ENCODE measurements around the gene ZFP92.
A peak's percentile ranks its signal among the peaks of the same experiment; 100 is the strongest.
"Not testable (repeated sequence)": the region's sequence is repeated elsewhere in the genome, so short reads cannot be mapped to it uniquely, and the experiment has no call there.

Gene ZFP92

DNA sequence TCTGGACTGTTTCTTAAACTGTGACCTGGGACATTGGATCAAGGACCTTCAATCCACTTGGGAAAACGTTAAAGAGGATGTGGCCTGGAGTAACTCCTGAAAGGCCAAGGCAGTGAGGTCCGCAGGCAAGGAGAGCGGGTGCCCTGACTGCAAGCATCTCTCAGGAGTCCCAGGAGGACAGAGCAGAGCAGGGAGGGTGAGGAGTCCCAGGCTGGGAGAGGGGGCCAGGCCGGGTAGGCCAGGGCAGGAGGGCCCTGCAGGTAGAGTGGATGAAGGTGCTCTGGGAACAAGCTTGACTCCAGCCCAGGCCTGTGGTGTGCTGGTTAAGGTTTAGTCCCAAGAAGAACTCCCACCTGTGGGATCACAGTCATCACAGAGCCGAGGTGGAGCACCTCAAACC is 23.9 kb upstream of the ZFP92 start:
- DNase-seq = no peak

GRCh38 chrX:153387987-153388721 is 23.1 kb upstream of the ZFP92 start:
- DNase-seq = no peak

- no peak for DNase-seq
Observed at GRCh38 chrX:153388722-153389459, 22.4 kb upstream of the ZFP92 start.

GRCh38 chrX:153389460-153389768 is 21.9 kb upstream of the ZFP92 start:
- not testable (repeated sequence) for DNase-seq

- no peak for DNase-seq
Observed at GRCh38 chrX:153392642-153393321, 18.5 kb upstream of the ZFP92 start.

DNA sequence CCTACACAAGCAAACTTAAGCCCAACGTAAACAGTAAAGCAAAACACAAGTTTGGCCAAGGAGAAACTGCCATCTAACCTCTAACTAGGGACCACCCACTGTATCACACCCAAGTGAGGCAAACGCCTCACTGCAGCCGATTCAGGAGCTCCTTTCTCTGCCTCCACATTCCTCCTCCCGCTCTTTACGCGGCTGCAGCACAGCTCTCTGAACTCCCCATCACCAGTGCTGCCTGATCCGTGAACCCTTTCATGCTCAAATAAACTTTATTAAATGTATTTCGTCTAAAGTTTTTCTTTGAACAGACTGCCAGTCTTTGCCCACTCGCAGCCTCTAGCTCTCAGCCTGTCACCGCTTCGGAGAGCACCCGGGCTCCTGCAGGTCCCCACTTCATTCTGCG is 16.7 kb upstream of the ZFP92 start:
- DNase-seq = no peak

GRCh38 chrX:153395613-153396319 is 15.5 kb upstream of the ZFP92 start:
- no peak for DNase-seq

DNA sequence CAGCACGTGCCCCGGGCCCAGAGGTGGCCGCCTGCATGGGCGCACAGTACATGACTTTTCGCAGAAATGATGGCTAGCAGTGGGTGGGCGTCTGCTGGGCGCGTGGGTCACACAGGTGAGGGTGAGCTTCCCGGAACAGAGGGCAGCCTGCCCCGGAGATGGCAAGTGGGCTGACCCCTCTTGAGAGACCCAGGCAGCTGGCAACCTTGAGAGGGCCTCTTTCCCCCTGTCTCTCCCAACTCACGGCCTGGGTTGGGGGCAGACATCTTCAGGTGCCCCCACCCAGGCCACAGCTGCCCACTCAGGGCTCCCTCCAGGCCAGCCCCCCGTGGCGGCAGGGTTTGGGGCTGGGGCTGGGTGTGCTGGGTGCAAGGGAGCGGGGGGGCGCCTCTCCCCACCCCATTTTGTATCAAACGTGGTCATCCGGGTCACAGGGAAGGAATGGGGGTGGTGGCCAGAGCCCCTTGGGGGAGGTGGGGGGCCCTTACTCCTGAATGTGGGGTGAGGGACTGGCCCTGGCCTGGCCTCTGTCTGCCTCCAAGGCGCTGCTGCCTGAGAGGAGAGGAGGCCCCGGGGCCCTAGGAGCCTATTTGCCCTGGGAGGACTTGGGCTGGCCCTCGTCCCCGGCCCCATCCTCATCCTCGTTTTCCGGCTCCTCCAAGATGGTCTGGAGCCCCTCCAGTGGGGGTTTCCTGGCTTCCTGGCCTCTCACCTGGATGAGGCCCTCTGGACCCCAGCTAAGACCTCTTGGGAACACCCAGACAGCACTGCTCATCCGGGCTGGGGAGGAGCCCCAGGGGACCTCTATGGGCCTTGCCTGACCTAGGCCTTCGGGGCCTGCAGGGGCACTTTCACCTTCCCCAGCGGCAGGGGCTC is 14.7 kb upstream of the ZFP92 start:
- DNase-seq = no peak

DNA sequence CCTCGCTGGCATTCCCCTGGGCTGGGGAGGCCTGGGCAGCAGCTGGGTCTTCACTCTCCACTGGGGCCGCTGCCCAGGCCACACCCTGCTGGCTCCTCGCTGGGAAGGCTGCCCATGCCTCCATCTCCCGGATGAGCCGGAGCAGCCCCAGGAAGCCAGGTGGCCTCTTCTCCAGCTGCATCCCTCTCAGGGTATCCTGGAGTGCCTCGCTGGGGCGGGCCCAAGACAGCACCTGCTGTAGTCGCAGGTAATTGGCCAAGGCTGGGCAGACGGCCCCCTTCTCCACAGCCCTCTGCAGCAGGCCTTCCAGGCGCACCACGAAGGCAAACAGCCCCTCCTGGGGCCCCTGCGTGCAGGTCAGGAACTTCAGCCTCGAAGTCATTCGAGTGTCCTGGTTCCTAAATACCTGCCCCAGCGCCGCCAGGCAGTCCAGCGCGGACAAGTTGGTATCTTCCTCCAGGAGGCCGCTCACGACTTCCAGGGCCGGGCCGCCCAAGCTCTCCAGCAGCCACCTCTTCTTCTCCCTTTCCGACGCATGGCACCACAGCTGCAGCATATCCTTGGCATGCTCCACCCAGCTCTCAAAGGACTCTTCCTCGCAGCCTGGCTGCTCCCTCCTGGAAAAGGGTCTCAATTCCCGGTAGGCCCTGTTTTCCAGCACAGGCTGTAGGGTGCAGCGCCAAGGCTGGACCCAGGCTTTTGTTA is 13.9 kb upstream of the ZFP92 start:
- DNase-seq = no peak

DNA sequence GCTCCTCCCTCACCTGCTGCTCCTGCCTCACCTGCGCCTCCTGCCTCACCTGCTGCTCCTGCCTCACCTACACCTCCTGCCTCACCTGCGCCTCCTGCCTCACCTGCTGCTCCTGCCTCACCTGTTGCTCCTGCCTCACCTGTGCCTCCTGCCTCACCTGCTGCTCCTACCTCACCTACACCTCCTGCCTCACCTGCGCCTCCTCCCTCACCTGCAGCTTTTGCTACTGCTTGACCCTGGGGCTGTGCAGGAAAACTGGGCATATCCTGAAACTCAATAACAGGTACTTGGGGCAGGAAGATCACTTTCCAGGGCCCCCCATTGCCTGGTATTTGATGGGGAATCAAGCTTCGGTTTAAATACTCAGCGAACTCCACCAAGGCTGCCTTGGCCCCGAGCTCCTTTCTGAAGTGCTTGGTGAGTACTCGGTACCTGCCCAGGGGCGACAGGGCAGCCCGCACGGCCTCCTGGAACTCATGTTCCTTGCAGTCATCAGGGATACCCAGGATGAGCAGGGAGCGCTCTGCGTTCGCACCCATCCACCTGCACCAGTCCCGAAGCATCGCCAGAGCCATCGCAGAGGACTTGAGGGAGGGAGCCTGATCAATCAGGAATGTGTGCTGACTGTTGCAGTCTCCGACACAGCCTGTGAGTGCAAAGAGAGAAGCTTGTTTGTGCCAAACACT is 12.9 kb upstream of the ZFP92 start:
- DNase-seq = no peak

DNA sequence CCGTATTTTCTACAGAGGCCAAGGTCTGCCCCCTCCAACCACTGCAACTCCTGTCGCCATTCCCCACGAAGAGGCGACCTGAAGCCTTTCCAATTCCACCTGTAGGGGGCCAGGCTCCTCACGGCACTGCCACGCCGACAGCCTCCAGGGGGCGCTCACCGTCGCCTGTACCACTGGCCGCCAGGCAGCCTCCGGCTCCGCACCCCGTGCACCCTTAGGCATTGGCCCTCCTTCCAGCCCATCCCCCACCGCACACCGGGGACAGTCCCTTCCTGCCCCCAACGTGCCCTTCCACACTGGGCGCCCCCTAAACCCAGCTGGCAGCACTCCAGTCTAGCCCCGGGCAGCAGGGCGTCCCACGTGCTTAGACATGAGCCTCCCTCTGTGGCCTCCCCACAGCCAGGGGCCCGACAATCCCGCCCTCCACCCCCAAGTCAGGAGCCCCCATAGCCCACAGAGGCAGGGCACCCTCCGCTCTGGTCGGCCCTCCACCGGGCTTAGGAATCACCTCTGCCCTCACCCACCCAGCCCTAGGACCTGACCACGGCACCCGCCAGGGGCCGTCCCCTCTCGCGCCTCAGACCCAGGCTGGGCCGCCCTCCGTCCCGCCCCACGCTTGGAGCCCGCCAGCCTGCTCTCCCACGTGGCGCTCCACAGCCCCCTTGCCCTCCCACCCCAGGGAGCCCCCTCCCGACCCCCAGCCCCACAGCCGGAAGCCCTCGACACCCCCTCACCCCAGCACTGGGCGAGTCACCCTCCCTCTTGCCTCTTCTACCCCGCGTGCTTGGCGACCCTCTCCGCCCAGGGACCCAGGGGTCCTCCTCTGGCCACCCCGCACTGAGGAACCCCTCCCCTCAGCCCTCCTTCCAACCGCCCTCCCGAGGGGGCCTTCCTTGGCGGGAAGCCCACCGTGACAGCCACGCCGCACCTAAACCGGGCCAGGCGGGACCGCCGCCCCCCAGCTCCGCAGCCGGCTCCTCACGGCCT is 10.8 kb upstream of the ZFP92 start:
- DNase-seq = peak; percentile 91

DNA sequence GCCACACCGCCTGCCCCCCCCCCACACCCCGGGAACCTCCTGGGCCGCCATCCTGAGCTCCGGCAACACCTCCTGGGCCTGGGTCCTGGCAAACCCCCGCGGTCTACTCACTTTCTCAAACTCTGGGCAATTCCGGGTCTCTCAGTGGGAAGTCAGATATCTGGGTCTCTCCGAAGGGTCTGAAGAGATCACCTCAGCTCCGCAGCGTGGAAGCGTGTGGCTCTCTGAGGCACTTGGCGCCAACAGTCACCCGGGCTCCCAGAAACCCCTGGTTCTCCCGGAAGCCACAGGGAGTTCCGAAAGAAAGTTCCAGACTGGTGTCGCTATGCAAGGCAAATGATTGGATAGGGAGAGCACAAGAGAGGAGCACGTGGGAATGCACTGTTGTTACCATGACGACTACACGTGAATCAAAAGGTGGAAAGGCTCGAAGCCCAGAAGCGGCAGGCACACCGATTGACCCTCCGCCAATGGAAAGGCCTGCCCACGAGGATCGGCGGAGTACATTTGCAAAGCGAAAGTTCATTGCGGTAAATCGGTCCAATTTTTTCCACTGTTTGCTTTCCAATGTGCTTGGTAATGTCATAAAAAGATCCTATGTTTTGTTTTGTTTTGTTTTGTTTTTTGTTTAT is 10.0 kb upstream of the ZFP92 start, which contains the start of gene PNMA6E:
PNMA6E (minus strand) TSS at position 218 of the 632 bp plus-strand sequence. CDS start 2,501 bp downstream, outside the sequence.
- no peak for DNase-seq

DNA sequence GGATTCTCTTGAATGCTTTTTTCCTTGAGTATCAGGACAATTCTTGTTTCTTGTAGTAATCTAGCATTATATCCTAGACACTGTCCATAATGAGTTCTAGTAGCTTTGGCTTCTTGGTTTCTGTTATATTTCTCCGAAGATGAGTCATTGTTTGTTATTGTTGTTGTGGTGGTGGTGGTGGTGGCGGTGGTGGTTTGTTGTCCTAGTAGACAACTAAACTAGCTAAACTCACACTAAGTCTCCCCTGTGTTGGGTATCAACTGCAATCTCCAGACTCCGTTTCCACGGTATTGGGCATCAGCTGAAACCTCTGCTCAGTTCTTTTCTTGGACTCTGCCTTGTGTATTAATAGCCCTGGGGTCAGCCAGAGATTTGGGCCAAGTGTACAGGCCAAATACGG is 6.9 kb upstream of the ZFP92 start:
- not testable (repeated sequence) for DNase-seq

DNA sequence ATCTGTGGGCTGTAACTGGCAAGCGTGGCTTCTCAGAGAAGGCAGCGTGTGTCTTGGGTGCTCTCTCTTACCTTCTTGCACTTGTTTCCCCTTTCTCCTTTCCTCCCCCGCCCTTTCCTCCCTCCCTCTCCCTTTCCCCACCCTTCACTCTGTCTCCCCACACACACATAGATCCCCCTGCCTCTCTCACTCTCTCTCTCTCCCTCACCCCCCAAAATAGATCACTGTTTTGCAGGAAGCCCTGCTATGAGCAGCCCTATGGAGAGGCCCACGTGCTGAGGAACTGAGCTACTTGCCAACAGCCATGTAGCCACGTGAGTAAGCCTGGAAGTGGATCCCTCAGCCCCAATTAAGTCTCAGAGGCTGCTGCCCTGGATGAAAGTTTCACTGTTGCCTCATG is 5.8 kb upstream of the ZFP92 start:
- peak; percentile 3 for DNase-seq

DNA sequence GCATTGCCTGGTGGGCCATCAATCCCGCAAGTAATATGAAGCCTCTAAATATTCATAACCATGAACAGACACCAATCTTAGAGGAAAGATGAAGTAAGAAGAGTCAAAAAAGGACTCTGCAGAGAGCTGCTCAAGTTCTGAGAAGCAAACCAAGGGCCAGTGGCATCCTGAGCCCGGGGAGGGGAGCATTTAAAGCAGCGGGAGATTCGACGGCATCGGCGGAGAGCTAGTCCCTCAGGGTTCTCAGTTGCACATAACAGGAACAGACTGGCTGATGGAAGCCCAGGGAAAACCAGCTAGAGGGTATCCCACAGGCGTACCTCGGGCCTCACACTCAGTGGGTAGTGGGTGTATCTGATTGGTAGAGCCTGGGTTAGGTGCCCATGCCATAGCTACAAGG is 5.3 kb upstream of the ZFP92 start:
- no peak for DNase-seq

- no peak for DNase-seq
Observed at GRCh38 chrX:153406903-153407302, 4.4 kb upstream of the ZFP92 start.

- DNase-seq = no peak
Observed at GRCh38 chrX:153407736-153408135, 3.5 kb upstream of the ZFP92 start.

DNA sequence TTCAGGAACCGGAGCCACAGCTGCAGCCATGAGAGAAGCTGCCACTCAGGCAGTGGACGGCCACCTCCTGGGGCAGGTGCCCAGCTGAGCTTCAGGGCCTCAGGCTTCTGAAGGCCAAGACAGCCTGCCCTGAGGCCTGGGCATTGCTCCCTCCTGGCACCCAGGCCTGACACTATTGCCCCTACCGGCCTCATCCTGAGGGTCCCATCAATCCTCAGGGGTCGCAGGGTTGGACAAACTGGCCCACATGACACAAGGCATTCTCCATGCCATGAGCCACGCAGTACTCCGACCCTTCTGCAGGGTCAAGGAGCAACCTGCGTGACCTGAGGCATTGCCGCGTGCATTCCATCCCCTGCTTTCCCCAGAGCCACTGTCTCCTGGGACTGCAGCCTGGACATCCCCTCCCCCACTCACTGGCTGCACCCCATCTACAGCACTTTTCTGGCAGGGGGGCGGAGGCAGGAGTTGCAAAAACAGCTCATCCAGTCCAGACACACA is 3.0 kb upstream of the ZFP92 start:
- no peak for DNase-seq

- no peak for DNase-seq
Observed at GRCh38 chrX:153408871-153409351, 2.4 kb upstream of the ZFP92 start.

All from 8988T (cell line).